ENCODE data around the gene AKAP12.

Gene AKAP12

GRCh38 chr6:151292974-151293687 is 53.4 kb downstream of the AKAP12 start:
- DNase-seq, result peak; percentile 89

GRCh38 chr6:151293688-151294016 is 53.9 kb downstream of the AKAP12 start:
- H2BK15ac ChIP-seq (ENCODE audit: low read depth, poor library complexity, severe bottlenecking), result no peak overlapping the region
- no peak overlapping the region for H3K4me3 ChIP-seq (ENCODE audit: insufficient read depth in 1 of 2, low read depth in 1 of 2, low read length in 2 of 2)
- no peak overlapping the region for H2BK5ac ChIP-seq (ENCODE audit: low read depth, low read length, poor library complexity, severe bottlenecking)
- H3K18ac ChIP-seq (ENCODE audit: low read depth in 1 of 2, low read length in 2 of 2), result no peak overlapping the region
- no peak overlapping the region for H2BK120ac ChIP-seq (ENCODE audit: low read depth, low read length)
- H4K8ac ChIP-seq (ENCODE audit: low read length), result no peak overlapping the region
- H3K9me3 ChIP-seq (ENCODE audit: control insufficient read depth, low read length), result no peaks in the 10 kb centered on the region
- H3K4me2 ChIP-seq (ENCODE audit: low read length, poor library complexity, severe bottlenecking), result no peak overlapping the region
- H3K9ac ChIP-seq (ENCODE audit: low read length), result no peak overlapping the region
- H2BK12ac ChIP-seq (ENCODE audit: low read length in 2 of 2), result no peak overlapping the region
- no peak overlapping the region for H2AK5ac ChIP-seq (ENCODE audit: low read length, severe bottlenecking)
- peaks cover 0 to 4% of the 10 kb centered on the region in 2 experiments for H3K36me3 ChIP-seq (ENCODE audit: control insufficient read depth in 1 of 2, insufficient read depth in 2 of 2, low read depth in 1 of 2, low read length in 2 of 2)
- no peak overlapping the region for H4K91ac ChIP-seq (ENCODE audit: low read length)
- no peak overlapping the region for H3K14ac ChIP-seq (ENCODE audit: low read length in 2 of 2)
- H3K27me3 ChIP-seq (ENCODE audit: control insufficient read depth in 1 of 2, insufficient read depth in 1 of 2, low read length in 2 of 2), result no peaks in the 10 kb centered on the region
- WGBS, result 97% methylated on average over 3 of the region's 3 CpGs
- peaks cover 18% of the 10 kb centered on the region for H3K79me1 ChIP-seq (replicated peaks; ENCODE audit: low read length, poor library complexity, severe bottlenecking)
- no peak for DNase-seq
- no peak overlapping the region for H3K4ac ChIP-seq (ENCODE audit: low read depth in 1 of 2, low read length in 2 of 2)
- H2AFZ ChIP-seq (ENCODE audit: low read depth, low read length), result no peak overlapping the region
- no peak overlapping the region for H3K23ac ChIP-seq (ENCODE audit: low read length in 2 of 2)
- H3K27ac ChIP-seq (ENCODE audit: low read length, poor library complexity, severe bottlenecking), result no peak overlapping the region
- H3K4me1 ChIP-seq (ENCODE audit: control insufficient read depth, insufficient read depth, low read depth, low read length), result peaks cover 18% of the 10 kb centered on the region

More at GRCh38 chr6:151292974-151293687, 53.4 kb downstream of the AKAP12 start:
- Histone ChIP-seq H3K4me2 (ENCODE audit: low read length, poor library complexity, severe bottlenecking) (no peak overlapping the region), H3K14ac (ENCODE audit: low read length in 2 of 2) (no peak overlapping the region), H2AFZ (ENCODE audit: low read depth, low read length) (no peak overlapping the region), H2BK12ac (ENCODE audit: low read length in 2 of 2) (peak overlapping the region; percentile 40 to 82), H3K4me1 (ENCODE audit: control insufficient read depth, insufficient read depth, low read depth, low read length) (peaks cover 18% of the 10 kb centered on the region), H4K8ac (ENCODE audit: low read length) (no peak overlapping the region), H3K4me3 (ENCODE audit: insufficient read depth in 1 of 2, low read depth in 1 of 2, low read length in 2 of 2) (no peak overlapping the region), H3K79me1 (replicated peaks; ENCODE audit: low read length, poor library complexity, severe bottlenecking) (peaks cover 20% of the 10 kb centered on the region), H3K36me3 (ENCODE audit: control insufficient read depth in 1 of 2, insufficient read depth in 2 of 2, low read depth in 1 of 2, low read length in 2 of 2) (peaks cover 0 to 4% of the 10 kb centered on the region in 2 experiments), H3K23ac (ENCODE audit: low read length in 2 of 2) (no peak overlapping the region), H3K9me3 (ENCODE audit: control insufficient read depth, low read length) (no peaks in the 10 kb centered on the region), H2BK5ac (ENCODE audit: low read depth, low read length, poor library complexity, severe bottlenecking) (no peak overlapping the region), H3K9ac (ENCODE audit: low read length) (no peak overlapping the region), H3K18ac (ENCODE audit: low read depth in 1 of 2, low read length in 2 of 2) (peak overlapping the region in 1 of 2 experiments; percentile 87), H3K27ac (ENCODE audit: low read length, poor library complexity, severe bottlenecking) (peak overlapping the region; percentile 37), H2BK120ac (ENCODE audit: low read depth, low read length) (no peak overlapping the region), H3K27me3 (ENCODE audit: control insufficient read depth in 1 of 2, insufficient read depth in 1 of 2, low read length in 2 of 2) (no peaks in the 10 kb centered on the region), H2AK5ac (ENCODE audit: low read length, severe bottlenecking) (peak overlapping the region; percentile 35), H4K91ac (ENCODE audit: low read length) (no peak overlapping the region), H3K4ac (ENCODE audit: low read depth in 1 of 2, low read length in 2 of 2) (no peak overlapping the region), H2BK15ac (ENCODE audit: low read depth, poor library complexity, severe bottlenecking) (no peak overlapping the region)
- WGBS, result 30% methylated on average over 5 of the region's 5 CpGs

- no peak overlapping the region for H3K4me3 ChIP-seq (ENCODE audit: insufficient read depth in 1 of 2, low read depth in 1 of 2, low read length in 2 of 2)
- H3K9me3 ChIP-seq (ENCODE audit: control insufficient read depth, low read length), result no peaks in the 10 kb centered on the region
- peaks cover 0 to 4% of the 10 kb centered on the region in 2 experiments for H3K36me3 ChIP-seq (ENCODE audit: control insufficient read depth in 1 of 2, insufficient read depth in 2 of 2, low read depth in 1 of 2, low read length in 2 of 2)
- no peak overlapping the region for H4K91ac ChIP-seq (ENCODE audit: low read length)
- H3K4ac ChIP-seq (ENCODE audit: low read depth in 1 of 2, low read length in 2 of 2), result peak overlapping the region in 1 of 2 experiments; percentile 67
- no peak overlapping the region for H3K14ac ChIP-seq (ENCODE audit: low read length in 2 of 2)
- no peak overlapping the region for H3K23ac ChIP-seq (ENCODE audit: low read length in 2 of 2)
- H2BK12ac ChIP-seq (ENCODE audit: low read length in 2 of 2), result peak overlapping the region in 1 of 2 experiments; percentile 42
- H3K4me1 ChIP-seq (ENCODE audit: control insufficient read depth, insufficient read depth, low read depth, low read length), result peaks cover 17% of the 10 kb centered on the region
- WGBS, result 77% methylated on average over 5 of the region's 6 CpGs
- peak overlapping the region; percentile 34 for H3K4me2 ChIP-seq (ENCODE audit: low read length, poor library complexity, severe bottlenecking)
- H3K9ac ChIP-seq (ENCODE audit: low read length), result no peak overlapping the region
- H4K8ac ChIP-seq (ENCODE audit: low read length), result no peak overlapping the region
- no peak overlapping the region for H2BK120ac ChIP-seq (ENCODE audit: low read depth, low read length)
- peak overlapping the region; percentile 19 to 31 for H3K18ac ChIP-seq (ENCODE audit: low read depth in 1 of 2, low read length in 2 of 2)
- peak; percentile 50 for DNase-seq
- peak overlapping the region; percentile 68 for H2AK5ac ChIP-seq (ENCODE audit: low read length, severe bottlenecking)
- H2BK15ac ChIP-seq (ENCODE audit: low read depth, poor library complexity, severe bottlenecking), result no peak overlapping the region
- H2BK5ac ChIP-seq (ENCODE audit: low read depth, low read length, poor library complexity, severe bottlenecking), result peak overlapping the region; percentile 69
- peaks cover 15% of the 10 kb centered on the region for H3K79me1 ChIP-seq (replicated peaks; ENCODE audit: low read length, poor library complexity, severe bottlenecking)
- peak overlapping the region; percentile 80 for H3K27ac ChIP-seq (ENCODE audit: low read length, poor library complexity, severe bottlenecking)
- H2AFZ ChIP-seq (ENCODE audit: low read depth, low read length), result no peak overlapping the region
- no peaks in the 10 kb centered on the region for H3K27me3 ChIP-seq (ENCODE audit: control insufficient read depth in 1 of 2, insufficient read depth in 1 of 2, low read length in 2 of 2)
Observed at GRCh38 chr6:151294561-151295101, 54.9 kb downstream of the AKAP12 start.

GRCh38 chr6:151297886-151298285 is 58.1 kb downstream of the AKAP12 start:
- no peak overlapping the region for H3K14ac ChIP-seq (ENCODE audit: low read length in 2 of 2)
- no peak overlapping the region for H3K4me3 ChIP-seq (ENCODE audit: insufficient read depth in 1 of 2, low read depth in 1 of 2, low read length in 2 of 2)
- H3K23ac ChIP-seq (ENCODE audit: low read length in 2 of 2), result no peak overlapping the region
- no peak overlapping the region for H4K91ac ChIP-seq (ENCODE audit: low read length)
- H4K8ac ChIP-seq (ENCODE audit: low read length), result no peak overlapping the region
- peaks cover 9% of the 10 kb centered on the region for H3K4me1 ChIP-seq (ENCODE audit: control insufficient read depth, insufficient read depth, low read depth, low read length)
- H3K9ac ChIP-seq (ENCODE audit: low read length), result no peak overlapping the region
- H3K4ac ChIP-seq (ENCODE audit: low read depth in 1 of 2, low read length in 2 of 2), result no peak overlapping the region
- H3K27ac ChIP-seq (ENCODE audit: low read length, poor library complexity, severe bottlenecking), result no peak overlapping the region
- no peaks in the 10 kb centered on the region for H3K9me3 ChIP-seq (ENCODE audit: control insufficient read depth, low read length)
- no peak overlapping the region for H3K18ac ChIP-seq (ENCODE audit: low read depth in 1 of 2, low read length in 2 of 2)
- H3K79me1 ChIP-seq (replicated peaks; ENCODE audit: low read length, poor library complexity, severe bottlenecking), result peaks cover 14% of the 10 kb centered on the region
- H2BK12ac ChIP-seq (ENCODE audit: low read length in 2 of 2), result no peak overlapping the region
- H2BK15ac ChIP-seq (ENCODE audit: low read depth, poor library complexity, severe bottlenecking), result no peak overlapping the region
- no peak for DNase-seq
- no peak overlapping the region for H2AFZ ChIP-seq (ENCODE audit: low read depth, low read length)
- H3K27me3 ChIP-seq (ENCODE audit: control insufficient read depth in 1 of 2, insufficient read depth in 1 of 2, low read length in 2 of 2), result no peaks in the 10 kb centered on the region
- H2AK5ac ChIP-seq (ENCODE audit: low read length, severe bottlenecking), result peak overlapping the region; percentile 17
- H2BK120ac ChIP-seq (ENCODE audit: low read depth, low read length), result no peak overlapping the region
- no peaks in the 10 kb centered on the region for H3K36me3 ChIP-seq (ENCODE audit: control insufficient read depth in 1 of 2, insufficient read depth in 2 of 2, low read depth in 1 of 2, low read length in 2 of 2)
- WGBS, result 93% methylated on average over 2 of the region's 6 CpGs
- no peak overlapping the region for H2BK5ac ChIP-seq (ENCODE audit: low read depth, low read length, poor library complexity, severe bottlenecking)
- no peak overlapping the region for H3K4me2 ChIP-seq (ENCODE audit: low read length, poor library complexity, severe bottlenecking)

All from mesenchymal stem cell (in vitro differentiated cells and primary cell).